Omental fat pad (tissue), 4 donors: ENCODE data around the gene FIBP. TPM values are rescaled to one million over a fixed set of nuclear protein-coding genes. Genes with fewer than 3 reads are reported as not detected.

Experiments
- ATAC-seq: fragments of 150-250 bp; one replicate; pipeline ENCODE4 v1.9.1; 2016; ENCODE audit warnings: mild to moderate bottlenecking, moderate library complexity; ENCODE audit not compliant: low FRiP score
- DNase-seq: peaks from one replicate; pipeline ENCODE4 v3.0.0-alpha.2; 2019; ENCODE audit warnings: low spot score
- total RNA-seq, 4 donors: library from RNA; depleted of rRNA; stranded (reverse); fragments of >200 nt; gene quantifications; one replicate each; pipeline ENCODE4 v1.1.0, GENCODE V29; 2016
- TF ChIP-seq, protein P1 (sequence below), 3 donors: fragments of 450-650 bp; IDR thresholded peaks; one replicate each; pipeline ENCODE4 v1.5.1; 2016 to 2017; ENCODE audit warnings: antibody characterized with exemption in 3 of 3, mild to moderate bottlenecking in 3 of 3, moderate library complexity in 2 of 3

The FIBP gene
- total RNA-seq, 4 donors from 2014 or later: 48.8 to 66.4 (median 54.6) TPM

DNA sequence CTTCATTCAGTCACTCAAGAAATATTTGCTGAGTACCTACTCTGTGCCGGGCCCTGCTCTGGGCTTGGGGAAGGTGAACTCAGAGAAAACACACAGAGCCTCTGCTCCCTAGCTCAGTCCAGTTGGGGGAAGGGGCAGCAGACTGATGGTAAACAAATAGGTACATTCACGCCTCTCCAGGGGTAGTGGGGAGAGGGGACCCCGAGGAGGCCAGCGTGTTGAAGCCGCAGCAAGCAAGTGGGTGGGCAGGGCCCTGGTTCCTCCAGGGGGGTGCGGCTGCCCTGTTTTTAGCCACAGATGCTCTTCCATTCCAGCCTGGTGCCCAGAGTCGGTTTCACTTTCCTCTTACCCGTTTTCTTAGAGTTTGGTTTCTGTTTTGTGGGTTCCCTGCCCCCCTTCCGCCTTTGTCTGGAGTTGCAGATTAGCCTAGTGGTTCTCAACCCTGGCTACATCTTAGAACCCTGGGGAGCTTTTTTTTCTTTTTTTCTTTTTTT, 39.7 kb upstream of the FIBP start:
- TF ChIP-seq, protein P1, sequence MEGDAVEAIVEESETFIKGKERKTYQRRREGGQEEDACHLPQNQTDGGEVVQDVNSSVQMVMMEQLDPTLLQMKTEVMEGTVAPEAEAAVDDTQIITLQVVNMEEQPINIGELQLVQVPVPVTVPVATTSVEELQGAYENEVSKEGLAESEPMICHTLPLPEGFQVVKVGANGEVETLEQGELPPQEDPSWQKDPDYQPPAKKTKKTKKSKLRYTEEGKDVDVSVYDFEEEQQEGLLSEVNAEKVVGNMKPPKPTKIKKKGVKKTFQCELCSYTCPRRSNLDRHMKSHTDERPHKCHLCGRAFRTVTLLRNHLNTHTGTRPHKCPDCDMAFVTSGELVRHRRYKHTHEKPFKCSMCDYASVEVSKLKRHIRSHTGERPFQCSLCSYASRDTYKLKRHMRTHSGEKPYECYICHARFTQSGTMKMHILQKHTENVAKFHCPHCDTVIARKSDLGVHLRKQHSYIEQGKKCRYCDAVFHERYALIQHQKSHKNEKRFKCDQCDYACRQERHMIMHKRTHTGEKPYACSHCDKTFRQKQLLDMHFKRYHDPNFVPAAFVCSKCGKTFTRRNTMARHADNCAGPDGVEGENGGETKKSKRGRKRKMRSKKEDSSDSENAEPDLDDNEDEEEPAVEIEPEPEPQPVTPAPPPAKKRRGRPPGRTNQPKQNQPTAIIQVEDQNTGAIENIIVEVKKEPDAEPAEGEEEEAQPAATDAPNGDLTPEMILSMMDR (IDR thresholded peaks at IDR 0.05): no peak
- ATAC-seq: no peak
- DNase-seq: no peak

- ATAC-seq (no peak), DNase-seq (no peak)
- TF ChIP-seq, protein P1 (IDR thresholded peaks at IDR 0.05): no peak
Measured at GRCh38 chr11:65925397-65925796, 37.1 kb upstream of the FIBP start.

- DNase-seq (no peak), ATAC-seq (no peak)
- TF ChIP-seq, protein P1 (IDR thresholded peaks at IDR 0.05): no peak
Measured at GRCh38 chr11:65922565-65922964, 34.3 kb upstream of the FIBP start.

GRCh38 chr11:65921876-65922275, 33.6 kb upstream of the FIBP start:
- DNase-seq: no peak
- TF ChIP-seq, protein P1 (IDR thresholded peaks at IDR 0.05): no peak
- ATAC-seq: no peak

DNA sequence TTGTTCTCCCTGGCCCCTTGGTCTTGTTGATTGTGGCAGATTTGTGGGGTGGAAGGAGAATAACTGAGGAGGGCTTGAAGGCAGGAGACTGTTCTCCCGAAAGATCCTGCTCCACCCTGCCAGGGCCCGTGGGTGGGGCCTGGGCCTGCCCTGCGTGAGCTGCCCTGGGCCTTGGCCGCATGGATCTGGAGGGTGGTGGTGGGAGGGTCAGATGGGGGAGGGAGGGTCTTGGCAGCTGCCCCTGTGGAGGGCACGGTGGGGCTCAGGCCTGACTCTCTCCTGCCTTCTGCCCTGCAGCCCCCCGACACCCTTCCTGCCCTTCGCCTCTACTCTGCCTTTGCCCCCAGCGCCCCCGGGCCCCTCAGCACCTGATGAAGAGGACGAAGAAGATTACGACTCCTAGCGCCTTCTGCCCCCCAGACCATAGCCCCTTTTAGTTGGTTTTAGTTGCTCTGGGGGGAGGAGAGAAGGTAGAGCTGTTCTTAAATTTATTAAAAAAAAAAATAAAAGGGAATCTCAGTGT, 32.8 kb upstream of the FIBP start:
- ATAC-seq (no peak), DNase-seq (no peak)
- TF ChIP-seq, protein P1 (IDR thresholded peaks at IDR 0.05): no peak

- ATAC-seq: no peak
Measured at GRCh38 chr11:65920372-65920802, 32.1 kb upstream of the FIBP start.

More at GRCh38 chr11:65920372-65920802, 32.1 kb upstream of the FIBP start:
- TF ChIP-seq, protein P1 (IDR thresholded peaks at IDR 0.05): no peak
- DNase-seq: no peak
